SK-N-MC (cell line): Measurements from ENCODE around the gene CCDC158.

Experiments used
- EZH2 ChIP-seq: fragments of 200-600 bp; sonication (generic); IDR thresholded peaks from one replicate; pipeline ENCODE4 v1.6.1; 2017; ENCODE audit warnings: antibody characterized with exemption
- FOXP2 ChIP-seq: optimal IDR thresholded peaks from 2 replicates; pipeline ENCODE3; 2011; ENCODE audit warnings: mild to moderate bottlenecking, moderate library complexity; ENCODE audit not compliant: insufficient read depth; ENCODE audit errors: extremely low read length, control extremely low read depth

DNA sequence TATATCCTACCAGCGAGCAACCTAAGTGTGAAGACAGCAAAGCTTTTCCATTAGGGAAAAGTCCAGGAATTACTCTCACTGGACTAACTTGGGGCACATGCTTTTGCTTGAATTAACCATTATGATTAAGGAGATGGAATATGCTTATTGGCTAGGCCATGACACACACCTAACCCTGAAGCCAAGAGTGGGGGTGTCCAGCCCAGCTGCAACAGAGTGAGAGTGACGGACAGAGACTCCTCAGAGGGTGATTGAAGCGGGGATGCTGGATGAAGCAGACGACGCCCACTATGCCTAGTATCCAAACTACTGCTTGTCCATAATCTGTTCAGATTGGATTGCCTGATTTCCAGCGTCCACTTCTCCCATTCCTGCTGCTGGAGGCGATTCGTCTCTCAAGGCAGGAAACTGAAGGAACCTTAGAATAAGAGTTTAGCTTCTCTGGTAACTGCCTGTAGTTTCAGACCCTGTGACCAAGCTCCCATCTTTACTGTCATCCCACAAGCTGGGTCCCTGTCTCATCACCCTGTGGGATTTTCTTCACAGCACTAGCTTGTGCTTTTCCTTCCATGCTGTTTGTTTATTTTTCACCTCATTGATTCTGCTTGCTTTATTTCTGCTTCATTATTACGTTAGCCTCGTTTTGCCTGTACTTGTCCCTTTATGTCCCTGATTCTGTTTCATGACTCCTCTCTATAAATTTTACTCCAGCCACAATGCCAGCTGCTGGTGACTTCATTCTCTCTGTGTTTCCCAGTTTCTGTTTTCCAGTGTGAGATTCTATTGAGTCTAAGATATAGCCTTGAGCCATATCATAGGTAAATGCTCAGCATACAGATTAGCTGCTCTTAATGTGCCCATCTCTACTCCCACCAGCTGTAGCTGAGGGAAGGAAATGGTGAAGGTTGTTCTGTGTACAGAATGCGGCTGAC, 150.4 kb downstream of the CCDC158 start:
- TF ChIP-seq EZH2 (no peak), FOXP2 (no peak)
